GM06990 (cell line): ENCODE measurements around the gene RASA3.
"Not testable (repeated sequence)": the region's sequence is repeated elsewhere in the genome, so short reads cannot be mapped to it uniquely, and the experiment has no call there.

Source experiments
- DNase-seq: peaks from one replicate; pipeline ENCODE4 v3.0.0-alpha.2; 2011; ENCODE audit not compliant: insufficient read length; ENCODE audit errors: extremely low read depth
- H3K27me3 ChIP-seq: replicated peaks from 2 replicates; pipeline ENCODE4 v1.6.0; 2011; ENCODE audit warnings: low read length; ENCODE audit not compliant: control insufficient read depth, insufficient read depth
- H3K36me3 ChIP-seq: 2 replicates; pipeline ENCODE4 v1.5.1; 2011; ENCODE audit warnings: low read length; ENCODE audit not compliant: control insufficient read depth, insufficient read depth
- H3K4me3 ChIP-seq: replicated peaks from 2 replicates; pipeline ENCODE4 v1.5.1; 2011; ENCODE audit warnings: low read depth, mild to moderate bottlenecking, control low read depth, low read length
- TF ChIP-seq, protein P1 (sequence below): IDR thresholded peaks from 2 replicates; pipeline ENCODE4 v1.5.1; 2011; ENCODE audit warnings: low read length, control low read depth, mild to moderate bottlenecking, inconsistent platforms; ENCODE audit not compliant: insufficient read depth, poor library complexity, severe bottlenecking

RASA3 gene

DNA sequence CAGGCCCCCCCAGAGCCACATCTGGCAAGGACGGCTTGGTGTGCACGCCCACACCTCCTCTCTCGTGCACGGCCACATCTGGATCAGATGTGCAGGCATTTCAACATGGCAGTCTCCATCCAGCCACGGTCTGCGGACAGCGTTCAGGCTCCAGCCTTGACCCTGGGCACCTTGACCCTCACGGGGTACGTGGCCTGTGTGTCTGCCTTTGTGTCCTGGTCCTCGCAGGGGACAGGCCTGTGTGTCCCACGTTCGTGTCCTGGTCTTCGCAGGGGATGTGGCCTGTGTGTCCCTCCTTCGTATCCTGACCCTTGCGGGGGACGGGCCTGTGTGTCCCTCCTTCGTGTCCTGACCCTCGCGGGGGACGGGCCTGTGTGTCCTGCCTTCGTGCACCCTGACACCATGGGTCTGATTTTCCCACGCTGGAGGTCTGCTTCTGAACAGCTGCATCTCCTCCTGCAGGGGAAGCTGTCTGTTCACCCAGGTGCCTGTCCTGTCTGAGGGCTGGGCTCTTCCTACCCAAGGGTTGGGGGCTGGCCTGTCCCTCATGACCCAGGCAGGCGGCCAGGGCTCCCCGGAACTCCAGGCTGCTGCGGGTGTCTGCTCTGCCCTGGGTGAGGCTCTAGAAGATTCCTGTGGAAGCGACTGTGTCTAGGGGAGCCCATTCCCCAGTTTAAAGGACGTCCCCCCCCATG, 25.3 kb downstream of the RASA3 start:
- no peak for DNase-seq
- no peak overlapping the region for H3K4me3 ChIP-seq
- H3K27me3 ChIP-seq: no peaks in the 10 kb centered on the region
- no peaks in the 10 kb centered on the region; the same call in none of the 2 replicates for H3K36me3 ChIP-seq
- TF ChIP-seq, protein P1, sequence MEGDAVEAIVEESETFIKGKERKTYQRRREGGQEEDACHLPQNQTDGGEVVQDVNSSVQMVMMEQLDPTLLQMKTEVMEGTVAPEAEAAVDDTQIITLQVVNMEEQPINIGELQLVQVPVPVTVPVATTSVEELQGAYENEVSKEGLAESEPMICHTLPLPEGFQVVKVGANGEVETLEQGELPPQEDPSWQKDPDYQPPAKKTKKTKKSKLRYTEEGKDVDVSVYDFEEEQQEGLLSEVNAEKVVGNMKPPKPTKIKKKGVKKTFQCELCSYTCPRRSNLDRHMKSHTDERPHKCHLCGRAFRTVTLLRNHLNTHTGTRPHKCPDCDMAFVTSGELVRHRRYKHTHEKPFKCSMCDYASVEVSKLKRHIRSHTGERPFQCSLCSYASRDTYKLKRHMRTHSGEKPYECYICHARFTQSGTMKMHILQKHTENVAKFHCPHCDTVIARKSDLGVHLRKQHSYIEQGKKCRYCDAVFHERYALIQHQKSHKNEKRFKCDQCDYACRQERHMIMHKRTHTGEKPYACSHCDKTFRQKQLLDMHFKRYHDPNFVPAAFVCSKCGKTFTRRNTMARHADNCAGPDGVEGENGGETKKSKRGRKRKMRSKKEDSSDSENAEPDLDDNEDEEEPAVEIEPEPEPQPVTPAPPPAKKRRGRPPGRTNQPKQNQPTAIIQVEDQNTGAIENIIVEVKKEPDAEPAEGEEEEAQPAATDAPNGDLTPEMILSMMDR: no peak

DNA sequence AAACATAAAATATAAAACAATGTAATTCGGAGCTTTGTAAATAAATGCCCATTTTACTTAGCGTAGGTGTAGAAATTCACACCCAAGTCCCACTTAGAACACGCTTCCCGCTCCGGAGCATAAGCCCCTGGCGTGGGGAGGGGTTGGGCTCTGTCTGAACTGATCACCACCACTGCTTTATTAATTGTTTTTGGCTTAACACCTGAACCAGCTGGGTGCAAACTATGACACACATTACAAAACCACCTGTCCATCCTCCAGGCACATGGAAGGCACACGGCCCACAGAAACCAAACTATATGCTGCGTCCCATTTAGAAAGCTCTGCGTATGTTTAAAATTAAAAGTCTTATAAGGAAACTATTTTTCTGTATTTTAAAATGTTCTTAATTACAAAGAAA, 25.9 kb downstream of the RASA3 start:
- TF ChIP-seq, protein P1: no peak
- H3K27me3 ChIP-seq: no peaks in the 10 kb centered on the region
- no peak for DNase-seq
- H3K36me3 ChIP-seq: no peaks in the 10 kb centered on the region; the same call in none of the 2 replicates
- no peak overlapping the region for H3K4me3 ChIP-seq

DNA sequence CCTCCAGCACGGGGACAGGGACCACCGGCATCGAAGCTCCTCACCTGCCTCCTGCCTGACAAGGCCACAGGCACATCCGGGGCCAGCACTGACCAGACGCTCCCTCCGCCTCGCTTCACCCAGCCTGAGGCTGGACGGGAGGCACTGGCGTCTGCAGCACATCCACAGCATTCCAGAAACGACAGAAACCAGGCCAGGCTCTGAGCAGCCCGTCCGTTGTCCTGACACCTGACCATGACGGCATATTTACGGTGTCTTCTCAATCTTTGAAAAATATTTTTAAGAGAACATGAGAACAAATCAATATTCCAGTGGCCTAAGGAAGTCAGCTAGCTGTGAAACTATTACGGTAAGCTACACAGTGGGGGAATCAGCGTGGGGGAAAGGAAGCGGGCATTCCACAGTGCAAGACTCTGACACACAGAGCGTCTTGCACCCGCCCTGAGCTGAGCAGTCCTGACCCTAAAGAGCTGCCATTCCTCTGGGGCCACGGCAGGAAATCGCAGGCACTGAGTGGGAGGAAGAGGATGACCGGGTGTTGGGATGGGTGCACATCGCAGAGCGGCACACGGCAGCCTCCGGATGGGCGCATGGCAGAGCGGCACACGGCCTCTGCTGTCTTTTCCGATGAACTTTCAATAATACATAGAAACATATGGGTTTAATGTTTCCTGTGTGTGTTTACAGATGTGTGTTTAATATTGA, 26.8 kb downstream of the RASA3 start:
- TF ChIP-seq, protein P1: no peak
- no peak for DNase-seq
- Histone ChIP-seq H3K27me3 (no peaks in the 10 kb centered on the region), H3K4me3 (no peak overlapping the region), H3K36me3 (no peaks in the 10 kb centered on the region; the same call in none of the 2 replicates)

DNA sequence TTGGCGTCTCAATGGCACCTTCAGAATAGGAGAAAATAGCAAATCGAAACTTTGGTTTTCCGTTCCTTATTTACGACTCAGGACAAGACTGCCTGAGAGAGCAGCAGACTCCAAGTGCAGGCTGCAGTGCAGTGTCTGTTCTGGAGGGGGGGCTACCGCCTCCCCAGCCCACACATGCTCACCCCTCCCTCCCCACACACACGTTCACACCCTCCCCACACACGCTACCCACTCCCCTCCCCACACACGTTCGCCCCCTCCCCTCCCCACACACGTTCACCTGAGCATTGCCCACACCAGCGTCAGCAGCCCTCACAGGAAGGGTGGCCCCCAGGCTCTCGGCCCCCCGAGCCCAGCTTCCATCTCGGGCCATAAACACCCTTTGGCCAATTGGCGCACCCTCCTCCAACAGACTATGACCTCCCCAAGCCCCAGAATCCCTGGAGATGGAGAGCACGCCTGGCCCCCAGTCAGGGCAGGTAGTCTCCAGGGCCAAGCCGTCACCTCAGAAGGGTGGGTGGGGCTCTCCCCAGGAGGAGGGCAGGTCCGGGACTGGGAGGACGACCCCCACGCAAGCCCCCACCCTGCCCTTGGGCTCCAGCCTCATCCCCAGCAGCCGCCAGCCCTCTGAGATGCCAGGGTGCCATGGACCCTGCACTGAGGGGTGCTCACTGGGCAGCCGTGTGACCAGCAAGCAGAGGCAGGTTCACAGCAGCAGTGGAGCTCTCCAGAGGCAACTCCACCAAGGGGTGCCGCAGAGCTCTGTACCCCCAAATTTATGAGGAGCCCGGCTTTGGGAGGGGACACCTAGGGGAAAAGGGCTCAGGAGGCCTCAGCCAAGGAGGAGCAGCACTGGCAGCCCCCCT, 27.5 kb downstream of the RASA3 start:
- Histone ChIP-seq H3K4me3 (no peak overlapping the region), H3K27me3 (no peaks in the 10 kb centered on the region), H3K36me3 (no peaks in the 10 kb centered on the region; the same call in none of the 2 replicates)
- TF ChIP-seq, protein P1: no peak
- DNase-seq: no peak

DNA sequence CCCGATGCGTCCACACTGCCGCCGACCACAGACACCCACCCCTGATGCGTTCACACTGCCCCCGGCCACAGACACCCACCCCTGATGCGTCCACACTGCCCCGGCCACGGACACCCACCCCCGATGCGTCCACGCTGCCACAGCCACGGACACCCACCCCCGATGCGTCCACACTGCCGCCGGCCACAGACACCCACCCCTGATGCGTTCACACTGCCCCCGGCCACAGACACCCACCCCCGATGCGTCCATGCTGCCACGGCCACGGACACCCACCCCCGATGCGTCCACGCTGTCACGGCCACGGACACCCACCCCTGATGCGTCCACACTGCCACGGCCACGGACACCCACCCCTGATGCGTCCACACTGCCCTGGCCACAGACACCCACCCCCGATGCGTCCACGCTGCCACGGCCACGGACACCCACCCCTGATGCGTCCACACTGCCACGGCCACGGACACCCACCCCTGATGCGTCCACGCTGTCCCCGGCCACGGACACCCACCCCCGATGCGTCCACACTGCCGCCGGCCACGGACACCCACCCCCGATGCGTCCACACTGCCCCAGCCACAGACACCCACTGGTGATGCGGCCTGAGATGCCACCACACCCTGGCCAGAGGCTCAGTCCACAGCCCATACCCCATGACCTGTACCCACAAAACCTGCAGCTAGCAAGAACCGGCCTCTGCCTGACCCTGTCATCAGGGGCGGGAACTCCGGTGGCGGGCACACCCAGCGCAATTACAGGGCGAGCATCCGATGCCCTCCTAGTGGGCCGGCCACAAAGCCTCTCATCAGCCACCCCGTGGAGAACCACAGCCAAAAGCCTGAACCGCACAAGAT, 28.4 kb downstream of the RASA3 start:
- no peaks in the 10 kb centered on the region; the same call in none of the 2 replicates for H3K36me3 ChIP-seq
- no peak for DNase-seq
- no peak overlapping the region for H3K4me3 ChIP-seq
- H3K27me3 ChIP-seq: no peaks in the 10 kb centered on the region
- TF ChIP-seq, protein P1: no peak

DNA sequence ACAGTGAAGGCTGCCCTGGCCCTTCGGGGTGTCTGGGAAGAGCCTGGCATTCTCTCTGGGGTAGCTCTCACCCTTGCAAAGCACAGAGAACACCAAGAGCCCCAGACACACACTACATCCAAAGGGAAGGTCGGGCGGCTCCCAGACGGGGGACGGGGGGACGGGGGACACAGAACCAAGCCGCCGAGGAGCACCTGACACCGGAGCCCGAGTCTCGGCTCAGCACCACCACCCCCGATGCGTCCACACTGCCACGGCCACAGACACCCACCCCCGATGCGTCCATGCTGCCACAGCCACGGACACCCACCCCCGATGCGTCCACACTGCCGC, 29.2 kb downstream of the RASA3 start:
- DNase-seq, H3K27me3 ChIP-seq, H3K36me3 ChIP-seq, H3K4me3 ChIP-seq: not testable (repeated sequence)
